GM12878 (cell line): ENCODE measurements around the gene LTB4R2. TPM values are rescaled to one million over a fixed set of nuclear protein-coding genes. Genes with fewer than 3 reads are reported as not detected.

Source experiments
- ATAC-seq: fragments of 200-7000 bp; cut with Tn5 transposase; 3 replicates; pipeline ENCODE4 v1.9.1; 2020; ENCODE audit warnings: mild to moderate bottlenecking, moderate library complexity
- BruUV-seq: library from RNA; stranded (reverse); fragments of 400-500 nt; replicated peaks from 2 replicates; lab custom pipeline; 2021; lab: Mats Ljungman, UMichigan
- CTCF ChIA-PET: fragments of 300-600 bp; sonication (Branson Sonifier 250); formaldehyde crosslinking; extraction: SDS; loops from one replicate; lab custom pipeline; 2021; ENCODE audit warnings: inconsistent platforms; lab: Yijun Ruan, JAX
- POLR2A ChIA-PET: fragments of 350-600 bp; formaldehyde crosslinking; extraction: SDS; loops from one replicate; lab custom pipeline; 2021; ENCODE audit warnings: inconsistent platforms; lab: Charles Lee
- RAD21 ChIA-PET: fragments of 300-600 bp; sonication (Branson Sonifier 250); formaldehyde crosslinking; loops from one replicate; lab custom pipeline; 2023; ENCODE audit warnings: antibody characterized with exemption; ENCODE audit not compliant: unreplicated experiment; lab: Charles Lee
- SMC1A ChIA-PET: fragments of 300-600 bp; sonication (Branson Sonifier 250); formaldehyde crosslinking; loops from one replicate; lab custom pipeline; 2023; ENCODE audit not compliant: unreplicated experiment, uncharacterized antibody; lab: Charles Lee
- DNase-seq: peaks from one replicate; pipeline ENCODE4 v3.0.0-alpha.2; 2011; ENCODE audit warnings: low read depth, low spot score
- FAIRE-seq: peaks from 3 replicates; lab custom pipeline; 2011; peaks lifted over from hg19 to GRCh38; lab: Jason Lieb, UNC
- H2AFZ ChIP-seq: 2 replicates; pipeline ENCODE4 v1.6.0; 2011; ENCODE audit warnings: low read depth, low read length, control low read depth; ENCODE audit not compliant: control insufficient read depth
- H3K27ac ChIP-seq: 2 replicates; pipeline ENCODE4 v1.5.1; 2011; ENCODE audit warnings: control low read depth; ENCODE audit not compliant: control insufficient read depth, insufficient read depth
- H3K27me3 ChIP-seq, 2 experiments: replicated peaks in 1 of 2; 2 replicates each; pipeline versions ENCODE4 v1.6.0 to v1.6.1; 2011; ENCODE audit warnings: low read length in 1 of 2; ENCODE audit not compliant: control insufficient read depth in 2 of 2, insufficient read depth in 2 of 2
- H3K36me3 ChIP-seq, 2 experiments: 2 replicates each; pipeline ENCODE4 v1.5.1; 2011; ENCODE audit warnings: low read length in 1 of 2; ENCODE audit not compliant: control insufficient read depth in 2 of 2, insufficient read depth in 2 of 2
- H3K4me1 ChIP-seq: 2 replicates; pipeline ENCODE4 v1.6.1; 2011; ENCODE audit warnings: mild to moderate bottlenecking, low read length, moderate library complexity, mixed read lengths; ENCODE audit not compliant: control insufficient read depth, insufficient read depth
- H3K4me2 ChIP-seq: 2 replicates; pipeline ENCODE4 v1.6.0; 2011; ENCODE audit warnings: control low read depth; ENCODE audit not compliant: control insufficient read depth, insufficient read depth
- H3K4me3 ChIP-seq: fragments of 200-600 bp; sonication (generic); 2 replicates; pipeline ENCODE4 v1.5.1; 2016
- H3K79me2 ChIP-seq: 2 replicates; pipeline ENCODE4 v1.6.0; 2011; ENCODE audit warnings: low read length; ENCODE audit not compliant: control insufficient read depth, insufficient read depth
- H3K9ac ChIP-seq: 2 replicates; pipeline ENCODE4 v1.8.0; 2011; ENCODE audit warnings: low read length, control low read depth, mixed read lengths; ENCODE audit not compliant: control insufficient read depth, insufficient read depth
- H3K9me3 ChIP-seq: replicated peaks from 3 replicates; pipeline ENCODE4 v1.5.1; 2011; ENCODE audit warnings: mild to moderate bottlenecking, low read length; ENCODE audit not compliant: control insufficient read depth, insufficient read depth
- H4K20me1 ChIP-seq: 2 replicates; pipeline ENCODE4 v1.6.0; 2011; ENCODE audit not compliant: control insufficient read depth, insufficient read depth
- CEBPB ChIP-seq, 2 experiments: fragments of 150-350 bp in 1 of 2; IDR thresholded peaks; 2 replicates each; pipeline ENCODE4 v1.6.1; 2012 to 2014; ENCODE audit warnings: low read depth in 2 of 2, low read length in 2 of 2, borderline replicate concordance in 1 of 2, inconsistent platforms in 1 of 2
- CTCF ChIP-seq, 3 experiments: IDR thresholded peaks in 2 of 3; conservative IDR thresholded peaks in 1 of 3; 2 replicates each; pipeline ENCODE4 v1.5.1; 2011; ENCODE audit warnings: low read depth in 3 of 3, low read length in 3 of 3, mild to moderate bottlenecking in 3 of 3, control low read depth in 2 of 3, moderate library complexity in 2 of 3, inconsistent platforms in 1 of 3, mixed read lengths in 1 of 3; ENCODE audit not compliant: control insufficient read depth in 2 of 3, insufficient read depth in 1 of 3; ENCODE audit errors: extremely low read depth in 1 of 3
- E2F4 ChIP-seq: IDR thresholded peaks from 2 replicates; pipeline ENCODE4 v1.6.1; 2012; ENCODE audit warnings: low read depth, low read length, improper control_type of control experiment
- GATAD2B ChIP-seq: fragments of 450-650 bp; conservative IDR thresholded peaks from 2 replicates; pipeline ENCODE4 v1.6.1; 2017; ENCODE audit warnings: low read depth, mild to moderate bottlenecking, moderate library complexity
- JUNB ChIP-seq: IDR thresholded peaks from 2 replicates; pipeline ENCODE4 v1.6.1; 2016; ENCODE audit warnings: antibody characterized with exemption, mild to moderate bottlenecking
- NFYB ChIP-seq: IDR thresholded peaks from 2 replicates; pipeline ENCODE4 v1.6.1; 2011; ENCODE audit warnings: low read depth, mild to moderate bottlenecking, low read length, improper control_type of control experiment, moderate library complexity; ENCODE audit not compliant: insufficient read depth
- PAX5 ChIP-seq: IDR thresholded peaks from 2 replicates; pipeline ENCODE4 v1.6.1; 2011; ENCODE audit warnings: low read depth, low read length, borderline replicate concordance
- WGBS: methylation state at CpG from one replicate; pipeline ENCODE4 v1.1.6; 2016; ENCODE audit warnings: low lambda C conversion rate; ENCODE audit not compliant: insufficient replicate concordance, insufficient coverage; ENCODE audit errors: missing lambda C conversion rate; 5-methylcytosine and 5-hydroxymethylcytosine counted together
- in situ Hi-C: fragments of 300-500 bp; cut with MboI; formaldehyde crosslinking; loops from 9 replicates; pipeline ENCODE4 v1.14.3; 2018; ENCODE audit warnings: mixed read lengths
- intact Hi-C: fragments of 100-400 bp; cut with micrococcal nuclease; formaldehyde crosslinking; loops from one replicate; pipeline ENCODE4 v1.14.2; 2022; ENCODE audit not compliant: unreplicated experiment
- polyA plus RNA-seq, 11 experiments: library from polyadenylated mRNA; depleted of rRNA in 4 of 11; unstranded in 6 of 11; stranded (reverse) in 5 of 11; fragments of >200 nt; fragmentation: Nextera tagmentation in 4 of 11; fragmentation: Illumina TruSeq in 1 of 11; extraction: Ambion mirVana in 4 of 11; extraction: Trizol in 1 of 11; gene quantifications; 1 replicate in 1 of 11; 2 replicates in 10 of 11; pipeline versions ENCODE4 v1.2.1 to v1.2.3, GENCODE V29; 2011 to 2016; ENCODE audit warnings: inconsistent platforms in 2 of 11, missing spikeins in 2 of 11, low read depth in 1 of 11
- total RNA-seq, 4 experiments: library from RNA; depleted of rRNA in 3 of 4; stranded (reverse); fragments of >200 nt in 3 of 4; fragmentation: Illumina TruSeq in 1 of 4; extraction: Trizol in 1 of 4; gene quantifications; 2 replicates each; pipeline versions ENCODE4 v1.2.1 to v1.2.3, GENCODE V29; 2013 to 2021
- TF ChIP-seq, protein P1 (sequence below): fragments of 450-650 bp; formaldehyde crosslinking; IDR thresholded peaks from 2 replicates; pipeline ENCODE4 v1.4.0; 2022; ENCODE audit warnings: mild to moderate bottlenecking, moderate library complexity

LTB4R2 gene
- total and polyA plus RNA-seq, 10 of the 15 experiments (the other 5 are each of a cell fraction or from before 2014, with no cell fraction given), result 0.06 to 16.0 (median 2.6) TPM

DNA sequence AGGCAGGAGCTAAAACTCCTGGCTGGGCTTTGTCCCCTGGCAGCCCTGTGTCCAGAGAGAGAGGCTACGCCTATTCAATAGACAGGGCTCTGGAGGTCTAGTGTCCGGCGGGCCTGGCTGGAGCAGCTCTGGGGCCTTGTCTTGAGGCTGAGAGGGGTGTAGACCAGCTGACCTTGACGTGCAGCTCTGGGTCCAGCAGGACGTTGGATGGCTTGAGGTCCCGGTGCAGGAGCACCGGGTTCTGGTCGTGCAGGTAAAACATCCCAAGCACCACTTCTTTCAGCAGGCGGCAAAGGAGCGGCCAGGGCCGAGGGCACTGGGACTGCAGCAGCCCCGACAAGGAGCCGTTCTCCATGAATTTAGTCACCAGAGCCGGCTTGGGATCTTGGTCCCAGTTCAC is 28.9 kb downstream of the LTB4R2 start:
- WGBS, result 78% methylated on average over 14 of the region's 14 CpGs
- peaks cover 12% of the 10 kb centered on the region for H3K4me1 ChIP-seq
- H3K79me2 ChIP-seq, result no peaks in the 10 kb centered on the region
- H3K4me2 ChIP-seq, result peak overlapping the region; percentile 84
- POLR2A ChIA-PET, result interaction anchor here (1.1 to 4.7 kb wide), 5 partner anchors 19 to 103 kb away, joined by 3 to 23 read pairs (median 5); partner anchors contain the start of genes CBLN3 and KHNYN
- no peak overlapping the region for H3K27ac ChIP-seq
- TF ChIP-seq CTCF (IDR thresholded peaks at IDR 0.05 in 2 of 3, conservative IDR thresholded peaks at IDR 0.05 in 1 of 3; ENCODE audit: control insufficient read depth in 2 of 3, extremely low read depth in 1 of 3, insufficient read depth in 1 of 3, low read depth in 3 of 3, low read length in 3 of 3), result no peak
- no peak for TF ChIP-seq CEBPB (IDR thresholded peaks at IDR 0.05; ENCODE audit: borderline replicate concordance in 1 of 2, low read depth in 2 of 2, low read length in 2 of 2)
- no peak for TF ChIP-seq PAX5
- no peak for TF ChIP-seq NFYB
- TF ChIP-seq JUNB, result no peak
- TF ChIP-seq GATAD2B, result 0 out of 2 replicates have a peak, but pooled peaks have one; percentile 23
- no peak for TF ChIP-seq E2F4
- TF ChIP-seq, protein P1, sequence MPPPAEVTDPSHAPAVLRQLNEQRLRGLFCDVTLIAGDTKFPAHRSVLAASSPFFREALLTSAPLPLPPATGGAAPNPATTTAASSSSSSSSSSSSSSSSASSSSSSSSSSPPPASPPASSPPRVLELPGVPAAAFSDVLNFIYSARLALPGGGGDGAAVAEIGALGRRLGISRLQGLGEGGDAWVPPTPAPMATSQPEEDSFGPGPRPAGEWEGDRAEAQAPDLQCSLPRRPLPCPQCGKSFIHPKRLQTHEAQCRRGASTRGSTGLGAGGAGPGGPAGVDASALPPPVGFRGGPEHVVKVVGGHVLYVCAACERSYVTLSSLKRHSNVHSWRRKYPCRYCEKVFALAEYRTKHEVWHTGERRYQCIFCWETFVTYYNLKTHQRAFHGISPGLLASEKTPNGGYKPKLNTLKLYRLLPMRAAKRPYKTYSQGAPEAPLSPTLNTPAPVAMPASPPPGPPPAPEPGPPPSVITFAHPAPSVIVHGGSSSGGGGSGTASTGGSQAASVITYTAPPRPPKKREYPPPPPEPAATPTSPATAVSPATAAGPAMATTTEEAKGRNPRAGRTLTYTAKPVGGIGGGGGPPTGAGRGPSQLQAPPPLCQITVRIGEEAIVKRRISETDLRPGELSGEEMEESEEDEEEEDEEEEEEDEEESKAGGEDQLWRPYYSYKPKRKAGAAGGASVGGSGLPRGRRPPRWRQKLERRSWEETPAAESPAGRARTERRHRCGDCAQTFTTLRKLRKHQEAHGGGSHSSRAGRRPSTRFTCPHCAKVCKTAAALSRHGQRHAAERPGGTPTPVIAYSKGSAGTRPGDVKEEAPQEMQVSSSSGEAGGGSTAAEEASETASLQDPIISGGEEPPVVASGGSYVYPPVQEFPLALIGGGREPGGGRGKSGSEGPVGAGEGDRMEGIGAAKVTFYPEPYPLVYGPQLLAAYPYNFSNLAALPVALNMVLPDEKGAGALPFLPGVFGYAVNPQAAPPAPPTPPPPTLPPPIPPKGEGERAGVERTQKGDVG (CRISPR knock-in tag), result no peak
- peak overlapping the region; percentile 93 for H3K4me3 ChIP-seq
- ATAC-seq (no peak), DNase-seq (no peak), FAIRE-seq (no peak)
- H3K36me3 ChIP-seq, result no peaks in the 10 kb centered on the region; a peak in 1 of 4 replicates
- CTCF ChIA-PET, result interaction anchor here (1.2 to 16.6 kb wide), 6 partner anchors 10 to 101 kb away, joined by 3 to 452 read pairs (median 11); partner anchors contain the start of genes CBLN3, KHNYN, SDR39U1 and TINF2
- H4K20me1 ChIP-seq, result no peaks in the 10 kb centered on the region
- H3K27me3 ChIP-seq, result peaks cover 0 to 9% of the 10 kb centered on the region in 2 experiments; a peak in 2 of 4 replicates
- H3K9me3 ChIP-seq, result no peaks in the 10 kb centered on the region
- H3K9ac ChIP-seq, result no peak overlapping the region
- in situ Hi-C loops, result no loop called here
- SMC1A ChIA-PET, result interaction anchor here (1.0 to 7.7 kb wide), 4 partner anchors 9 to 95 kb away, joined by 3 to 73 read pairs (median 7); partner anchors contain the start of gene KHNYN
- intact Hi-C loops, result no loop called here
- RAD21 ChIA-PET, result interaction anchor here (1.6 to 5.7 kb wide), 3 partner anchors 27 to 92 kb away, joined by 3 to 45 read pairs (median 15); partner anchors contain the start of genes CBLN3 and KHNYN
- no peak overlapping the region; the same call in 1 of the 2 replicates for H2AFZ ChIP-seq
- BruUV-seq, result no TSS peak
